IMR-90 (cell line): ENCODE data around the gene AHCYL2. TPM values are rescaled to one million over a fixed set of nuclear protein-coding genes. Genes with fewer than 3 reads are reported as not detected.

Experiments used
- ATAC-seq: fragments of 200-7000 bp; cut with Tn5 transposase; 2 replicates; pipeline ENCODE4 v1.9.1; 2020; ENCODE audit warnings: low read depth, mild to moderate bottlenecking, moderate library complexity
- BruUV-seq: library from RNA; stranded (reverse); fragments of 400-500 nt; replicated peaks from 2 replicates; lab custom pipeline; 2021; lab: Mats Ljungman, UMichigan
- CTCF ChIA-PET: fragments of 300-600 bp; formaldehyde crosslinking; extraction: SDS; loops from one replicate; lab custom pipeline; 2021; ENCODE audit warnings: antibody characterized with exemption; lab: Yijun Ruan, JAX
- POLR2A ChIA-PET: fragments of 300-600 bp; sonication (Branson Sonifier 250); formaldehyde crosslinking; loops from one replicate; lab custom pipeline; 2022; ENCODE audit warnings: antibody characterized with exemption; ENCODE audit not compliant: unreplicated experiment; lab: Charles Lee
- DNase-seq: peaks from one replicate; pipeline ENCODE4 v3.0.0; 2013
- H2AFZ ChIP-seq: replicated peaks from 2 replicates; pipeline ENCODE3; 2013; ENCODE audit warnings: low read length, mild to moderate bottlenecking; ENCODE audit not compliant: poor library complexity
- H2AK5ac ChIP-seq: 2 replicates; pipeline ENCODE4 v1.6.1; 2013; ENCODE audit warnings: low read depth, low read length, inconsistent platforms
- H2AK9ac ChIP-seq: replicated peaks from 2 replicates; pipeline ENCODE3; 2013; ENCODE audit warnings: mild to moderate bottlenecking, low read depth, low read length, moderate library complexity; ENCODE audit not compliant: poor library complexity
- H2BK120ac ChIP-seq: 2 replicates; pipeline ENCODE4 v1.6.1; 2013; ENCODE audit warnings: low read depth, low read length, inconsistent platforms
- H2BK15ac ChIP-seq: 3 replicates; pipeline ENCODE4 v1.6.1; 2013; ENCODE audit warnings: low read depth, low read length, inconsistent platforms
- H2BK20ac ChIP-seq: 2 replicates; pipeline ENCODE4 v1.6.1; 2013; ENCODE audit warnings: low read depth, mild to moderate bottlenecking, inconsistent platforms, low read length, moderate library complexity
- H2BK5ac ChIP-seq: 2 replicates; pipeline ENCODE4 v1.6.1; 2013; ENCODE audit warnings: mild to moderate bottlenecking, low read depth, low read length, inconsistent platforms; ENCODE audit not compliant: poor library complexity, severe bottlenecking
- H3K14ac ChIP-seq: replicated peaks from 2 replicates; pipeline ENCODE4 v1.6.1; 2013; ENCODE audit warnings: low read depth, low read length, inconsistent platforms
- H3K18ac ChIP-seq: 2 replicates; pipeline ENCODE4 v1.6.1; 2013; ENCODE audit warnings: low read depth, low read length, control low read depth
- H3K23ac ChIP-seq: 2 replicates; pipeline ENCODE4 v1.6.1; 2013; ENCODE audit warnings: low read depth, low read length, inconsistent platforms
- H3K27ac ChIP-seq: 2 replicates; pipeline ENCODE4 v1.5.1; 2013; ENCODE audit warnings: mild to moderate bottlenecking, control low read depth, low read length; ENCODE audit not compliant: insufficient read depth
- H3K27me3 ChIP-seq: 2 replicates; pipeline ENCODE4 v1.6.1; 2013; ENCODE audit warnings: low read length; ENCODE audit not compliant: control insufficient read depth, insufficient read depth
- H3K36me3 ChIP-seq: 2 replicates; pipeline ENCODE4 v1.6.1; 2013; ENCODE audit warnings: low read length, mixed read lengths; ENCODE audit not compliant: control insufficient read depth, insufficient read depth
- H3K4ac ChIP-seq: 2 replicates; pipeline ENCODE4 v1.6.1; 2013; ENCODE audit warnings: low read depth, low read length, inconsistent platforms
- H3K4me1 ChIP-seq: 2 replicates; pipeline ENCODE4 v1.6.1; 2013; ENCODE audit warnings: low read length, mixed read lengths; ENCODE audit not compliant: control insufficient read depth, insufficient read depth
- H3K4me2 ChIP-seq: 2 replicates; pipeline ENCODE4 v1.6.1; 2013; ENCODE audit warnings: low read depth, mild to moderate bottlenecking, control low read depth, low read length, moderate library complexity
- H3K4me3 ChIP-seq: 2 replicates; pipeline ENCODE4 v1.5.1; 2013; ENCODE audit warnings: low read depth, mild to moderate bottlenecking, control low read depth, low read length, moderate library complexity; ENCODE audit not compliant: insufficient read depth
- H3K56ac ChIP-seq: 2 replicates; pipeline ENCODE4 v1.6.1; 2013; ENCODE audit warnings: low read length, inconsistent platforms; ENCODE audit not compliant: insufficient read depth; ENCODE audit errors: extremely low read depth
- H3K79me1 ChIP-seq, 2 experiments: 2 replicates each; pipeline ENCODE4 v1.6.1; 2013; ENCODE audit warnings: low read length in 2 of 2, inconsistent platforms in 1 of 2, low read depth in 1 of 2
- H3K9ac ChIP-seq: 2 replicates; pipeline ENCODE4 v1.6.1; 2013; ENCODE audit warnings: low read depth, low read length, control low read depth
- H3K9me1 ChIP-seq: 2 replicates; pipeline ENCODE4 v1.6.1; 2013; ENCODE audit warnings: low read length, inconsistent platforms; ENCODE audit not compliant: insufficient read depth
- H3K9me3 ChIP-seq: 2 replicates; pipeline ENCODE4 v1.6.1; 2013; ENCODE audit warnings: low read length; ENCODE audit not compliant: control insufficient read depth, insufficient read depth
- H4K20me1 ChIP-seq: 2 replicates; pipeline ENCODE4 v1.6.1; 2013; ENCODE audit warnings: low read length, inconsistent platforms; ENCODE audit not compliant: insufficient read depth
- H4K5ac ChIP-seq: 2 replicates; pipeline ENCODE4 v1.6.1; 2013; ENCODE audit warnings: mild to moderate bottlenecking, low read depth, low read length, control low read depth
- H4K8ac ChIP-seq, 2 experiments: 2 replicates each; pipeline ENCODE4 v1.6.1; 2013; ENCODE audit warnings: low read depth in 2 of 2, low read length in 2 of 2, control low read depth in 1 of 2, inconsistent platforms in 1 of 2
- H4K91ac ChIP-seq: 2 replicates; pipeline ENCODE4 v1.6.1; 2013; ENCODE audit warnings: low read depth, low read length, inconsistent platforms; ENCODE audit not compliant: insufficient read depth
- BHLHE40 ChIP-seq: fragments of 150-350 bp; IDR thresholded peaks from 2 replicates; pipeline ENCODE4 v1.6.1; 2016; ENCODE audit warnings: mild to moderate bottlenecking, low read depth, low read length
- CEBPB ChIP-seq: IDR thresholded peaks from 2 replicates; pipeline ENCODE4 v1.6.1; 2012; ENCODE audit warnings: low read depth, low read length, improper control_type of control experiment
- CHD1 ChIP-seq: IDR thresholded peaks from 2 replicates; pipeline ENCODE4 v1.6.1; 2012; ENCODE audit warnings: low read depth, low read length, improper control_type of control experiment
- CTCF ChIP-seq: conservative IDR thresholded peaks from 2 replicates; pipeline ENCODE4 v1.5.1; 2012; ENCODE audit warnings: mild to moderate bottlenecking, low read depth, low read length, improper control_type of control experiment
- FOS ChIP-seq: fragments of 150-350 bp; IDR thresholded peaks from 2 replicates; pipeline ENCODE4 v1.6.1; 2016; ENCODE audit warnings: low read depth, low read length
- MAFK ChIP-seq: IDR thresholded peaks from 2 replicates; pipeline ENCODE4 v1.6.1; 2012; ENCODE audit warnings: low read depth, low read length, improper control_type of control experiment
- MAZ ChIP-seq: IDR thresholded peaks from 2 replicates; pipeline ENCODE4 v1.6.1; 2012; ENCODE audit warnings: low read depth, mild to moderate bottlenecking, low read length, improper control_type of control experiment, moderate library complexity, borderline replicate concordance
- MXI1 ChIP-seq: IDR thresholded peaks from 2 replicates; pipeline ENCODE4 v1.6.1; 2012; ENCODE audit warnings: low read depth, mild to moderate bottlenecking, low read length, moderate library complexity, borderline replicate concordance
- NFE2L2 ChIP-seq: fragments of 150-350 bp; IDR thresholded peaks from 2 replicates; pipeline ENCODE4 v1.6.1; 2016; ENCODE audit warnings: low read depth, mild to moderate bottlenecking, low read length
- RCOR1 ChIP-seq: IDR thresholded peaks from 2 replicates; pipeline ENCODE4 v1.6.1; 2012; ENCODE audit warnings: mild to moderate bottlenecking, low read length, improper control_type of control experiment; ENCODE audit not compliant: insufficient replicate concordance
- RFX5 ChIP-seq: IDR thresholded peaks from 2 replicates; pipeline ENCODE4 v1.8.0; 2012; ENCODE audit warnings: low read depth, mild to moderate bottlenecking, low read length, moderate library complexity
- SMC3 ChIP-seq: fragments of 150-350 bp; IDR thresholded peaks from 2 replicates; pipeline ENCODE4 v1.6.1; 2016; ENCODE audit warnings: low read depth, mild to moderate bottlenecking, antibody characterized with exemption, low read length, moderate library complexity
- USF2 ChIP-seq: fragments of 150-350 bp; IDR thresholded peaks from 2 replicates; pipeline ENCODE4 v1.6.1; 2017; ENCODE audit warnings: mild to moderate bottlenecking, antibody characterized with exemption, low read length, low read depth
- WGBS, 2 experiments: methylation state at CpG; one replicate each; pipeline versions ENCODE4 v1.1.5 to v1.1.7; 2013; ENCODE audit warnings: missing lambda C conversion rate in 2 of 2; ENCODE audit not compliant: insufficient read length in 1 of 2; ENCODE audit errors: extremely low coverage in 2 of 2; 5-methylcytosine and 5-hydroxymethylcytosine counted together
- dilution Hi-C: fragments of 300-500 bp; cut with HindIII; formaldehyde crosslinking; loops from one replicate; pipeline ENCODE4 v1.14.3; 2018; ENCODE audit warnings: low sequenced_read_pairs; ENCODE audit not compliant: unreplicated experiment
- in situ Hi-C: fragments of 300-500 bp; cut with MboI; formaldehyde crosslinking; loops from 3 replicates; pipeline ENCODE4 v1.14.3; 2019; ENCODE audit warnings: low sequenced_read_pairs, inconsistent platforms, mixed read lengths
- intact Hi-C: fragments of 100-400 bp; cut with micrococcal nuclease; formaldehyde crosslinking; loops from 2 replicates; pipeline ENCODE4 v1.10.0; 2022
- polyA plus RNA-seq, 3 experiments: library from polyadenylated mRNA; depleted of rRNA; stranded (reverse); fragments of >200 nt; gene quantifications; 2 replicates each; pipeline ENCODE4 v1.2.3, GENCODE V29; 2012; ENCODE audit warnings: low replicate concordance in 1 of 3
- total RNA-seq: library from RNA; depleted of rRNA; stranded (reverse); fragments of >200 nt; gene quantifications from 2 replicates; pipeline ENCODE4 v1.2.3, GENCODE V29; 2012

Gene AHCYL2
- total and polyA plus RNA-seq, 2 of the 4 experiments (the other 2 are of a cell fraction) = 5.7 to 7.6 TPM

GRCh38 chr7:129470411-129470810 is 245.6 kb downstream of the AHCYL2 start:
- no peak overlapping the region for H4K8ac ChIP-seq
- H3K4ac ChIP-seq = no peak overlapping the region
- no peaks in the 10 kb centered on the region for H4K20me1 ChIP-seq
- H2AK5ac ChIP-seq = no peak overlapping the region
- whole genome bisulfite sequencing, 2 experiments = no CpG with 5 or more reads among the region's 1 CpG
- H3K4me3 ChIP-seq = no peak overlapping the region
- H3K4me1 ChIP-seq = peaks cover 1% of the 10 kb centered on the region; the same call in 1 of the 2 replicates
- H3K27ac ChIP-seq = no peak overlapping the region
- in situ Hi-C loops = loop anchor here (5.0 kb wide), 1 partner anchor 253 kb away; no protein-coding TSS in a partner anchor
- no peak for ATAC-seq
- H3K9ac ChIP-seq = no peak overlapping the region
- no peak overlapping the region for H4K5ac ChIP-seq
- no peaks in the 10 kb centered on the region for H3K9me3 ChIP-seq
- ChIA-PET CTCF (interaction anchor here (2.1 to 4.1 kb wide), 2 partner anchors 103 to 109 kb away, joined by 8 to 16 read pairs; no protein-coding TSS in a partner anchor), POLR2A (no interaction called here)
- no peak overlapping the region for H3K23ac ChIP-seq
- H2AK9ac ChIP-seq = no peak overlapping the region
- H2BK20ac ChIP-seq = no peak overlapping the region
- no peak for TF ChIP-seq MAFK
- no peak for TF ChIP-seq SMC3
- TF ChIP-seq CEBPB = no peak
- no peak for TF ChIP-seq FOS
- TF ChIP-seq CHD1 = no peak
- no peak for TF ChIP-seq NFE2L2
- TF ChIP-seq RCOR1 = no peak
- no peak for TF ChIP-seq MXI1
- TF ChIP-seq CTCF = no peak
- no peak for TF ChIP-seq USF2
- no peak for TF ChIP-seq RFX5
- no peak for TF ChIP-seq MAZ
- no peak for TF ChIP-seq BHLHE40
- intact Hi-C loops = no loop called here
- no peak overlapping the region for H3K18ac ChIP-seq
- no peak for DNase-seq
- no peak overlapping the region for H2BK15ac ChIP-seq
- no peak overlapping the region for H2AFZ ChIP-seq
- H3K9me1 ChIP-seq = no peaks in the 10 kb centered on the region; the same call in 1 of the 2 replicates
- H3K56ac ChIP-seq = no peak overlapping the region
- H3K14ac ChIP-seq = no peak overlapping the region
- H2BK5ac ChIP-seq = no peak overlapping the region
- H4K91ac ChIP-seq = no peak overlapping the region
- H3K27me3 ChIP-seq = no peaks in the 10 kb centered on the region
- no peak overlapping the region for H2BK120ac ChIP-seq
- no peaks in the 10 kb centered on the region; the same call in 1 of the 2 replicates for H3K36me3 ChIP-seq
- dilution Hi-C loops = no loop called here
- H3K4me2 ChIP-seq = no peak overlapping the region
- no TSS peak for BruUV-seq
- H3K79me1 ChIP-seq = no peaks in the 10 kb centered on the region
